HG02852 (cell line): ENCODE data around the gene MYBBP1A.

Experiments used
- ATAC-seq: cut with Tn5 transposase; IDR thresholded peaks from one replicate; pipeline ENCODE4 v1.9.1; 2021; ENCODE audit warnings: mild to moderate bottlenecking, moderate library complexity; ENCODE audit not compliant: unreplicated experiment

Gene MYBBP1A

DNA sequence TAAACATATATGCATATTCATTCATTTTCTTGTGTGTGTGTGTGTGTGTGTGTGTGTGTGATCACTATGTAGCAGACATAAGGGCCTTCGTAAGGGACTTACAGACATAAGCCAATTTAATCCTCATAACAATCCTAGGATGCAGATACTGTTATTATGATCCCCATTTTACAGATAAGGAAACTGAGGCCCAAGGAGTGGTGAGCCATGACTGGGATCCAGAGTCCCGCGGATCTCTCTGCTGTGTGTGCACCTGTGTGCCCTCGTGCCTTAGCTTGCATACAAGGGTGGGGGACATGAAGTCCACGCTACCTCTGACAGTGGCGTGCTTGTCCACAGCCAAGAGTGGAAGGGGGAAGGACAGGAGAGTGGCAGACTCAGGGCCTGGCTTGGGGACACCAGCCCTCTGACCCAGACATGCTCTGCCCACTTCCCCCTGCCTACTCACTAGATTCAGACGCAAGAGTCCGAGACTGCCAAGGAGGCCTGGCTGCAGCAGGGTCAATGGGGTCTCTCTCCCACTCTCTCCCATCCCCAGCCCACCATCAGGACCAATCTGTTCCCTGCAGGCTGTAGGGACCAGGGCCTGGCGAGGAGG, 19.4 kb upstream of the MYBBP1A start:
- no peak for ATAC-seq

DNA sequence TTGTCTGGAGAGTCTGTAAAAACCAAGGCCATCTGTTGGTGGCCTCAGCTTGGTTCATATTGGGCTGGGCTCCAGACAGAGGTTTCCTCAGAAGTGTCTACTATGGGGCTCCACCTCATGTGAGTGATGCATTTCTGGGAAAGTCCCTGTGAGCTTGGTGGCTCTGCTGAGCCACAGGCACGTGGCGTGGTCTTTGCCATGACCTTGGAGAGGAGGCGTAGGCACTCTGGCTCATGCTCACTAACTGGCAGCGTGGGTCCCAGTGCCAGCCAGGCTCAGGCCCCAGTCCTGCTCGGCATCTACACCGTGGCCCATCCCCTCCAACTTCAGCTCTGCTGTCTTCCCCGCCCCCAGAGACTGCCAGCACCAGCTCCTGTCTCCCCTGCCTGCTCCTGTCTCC, 18.5 kb upstream of the MYBBP1A start:
- ATAC-seq: no peak

DNA sequence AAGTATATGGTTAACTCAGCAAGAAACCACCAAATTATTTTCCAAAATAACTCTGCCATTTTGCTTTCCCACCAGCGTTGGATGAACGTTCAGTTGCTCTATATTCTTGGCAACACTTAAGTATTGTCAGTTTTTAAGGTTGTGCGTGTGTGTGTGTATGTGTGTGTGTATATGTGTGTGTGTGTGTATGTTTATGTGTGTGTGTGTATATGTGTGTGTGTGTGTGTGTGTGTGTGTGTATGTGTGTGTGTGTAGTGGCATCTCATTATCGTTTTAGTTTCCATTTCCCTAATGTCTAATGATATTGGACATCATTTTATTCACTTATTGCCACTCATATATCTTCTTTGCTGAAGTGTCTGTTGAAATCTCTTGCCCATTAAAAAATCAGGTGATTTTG, 17.9 kb upstream of the MYBBP1A start:
- no peak for ATAC-seq

DNA sequence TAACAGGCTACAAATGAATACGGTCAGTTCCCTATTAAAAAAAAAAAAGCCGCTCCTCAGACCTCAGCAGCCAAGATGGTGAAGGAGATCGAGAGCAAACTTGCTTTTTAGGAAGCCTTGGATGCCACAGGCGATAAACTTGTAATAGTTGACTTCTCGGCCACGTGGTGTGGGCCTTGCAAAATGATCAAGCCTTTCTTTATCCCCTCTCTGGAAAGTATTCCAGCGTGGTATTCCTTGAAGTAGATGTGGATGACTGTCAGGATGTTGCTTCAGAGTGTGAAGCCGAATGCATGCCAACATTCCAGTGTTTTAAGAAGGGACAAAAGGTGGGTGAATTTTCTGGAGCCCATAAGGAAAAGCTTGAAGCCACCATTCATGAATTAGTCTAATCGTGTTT, 16.9 kb upstream of the MYBBP1A start:
- no peak for ATAC-seq

DNA sequence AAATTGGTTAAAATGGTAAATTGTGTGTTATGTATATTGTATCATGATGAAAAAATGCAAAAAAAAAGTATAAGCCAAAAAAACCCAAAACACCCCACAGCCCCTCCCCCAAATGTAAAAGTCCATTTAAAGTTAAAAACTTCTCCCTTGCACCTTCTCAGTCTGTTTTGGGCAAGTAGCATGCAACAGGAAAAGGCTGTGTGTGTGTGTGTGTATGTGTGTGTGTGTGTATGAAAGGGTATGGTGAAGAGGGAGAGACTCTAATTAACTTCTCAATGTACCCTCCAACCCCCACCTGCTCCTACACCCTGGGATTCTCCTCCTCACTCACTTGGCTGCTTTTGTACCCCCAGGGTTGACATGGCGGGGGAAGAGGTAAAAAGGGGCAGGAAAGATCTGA, 14.4 kb upstream of the MYBBP1A start:
- no peak for ATAC-seq

DNA sequence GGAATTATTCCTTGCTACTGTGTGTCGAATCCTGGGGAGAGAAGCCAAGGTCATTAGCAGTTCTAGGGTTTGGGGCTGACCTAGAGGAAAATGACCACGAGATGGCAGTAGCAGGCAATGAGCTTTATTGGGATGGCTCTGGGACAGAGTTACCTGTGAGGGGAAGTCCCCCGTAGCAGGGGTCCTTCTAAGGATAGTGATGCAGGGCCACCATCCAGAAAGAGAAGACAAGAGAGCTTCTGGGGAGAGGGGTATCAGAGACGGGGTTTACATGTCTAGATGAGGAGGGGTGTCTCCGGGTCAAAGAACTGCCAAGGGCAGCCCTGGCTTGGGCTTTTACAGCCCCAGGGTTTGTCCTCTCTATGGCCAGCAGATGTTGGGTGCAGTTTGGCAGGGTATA, 11.6 kb upstream of the MYBBP1A start:
- no peak for ATAC-seq

DNA sequence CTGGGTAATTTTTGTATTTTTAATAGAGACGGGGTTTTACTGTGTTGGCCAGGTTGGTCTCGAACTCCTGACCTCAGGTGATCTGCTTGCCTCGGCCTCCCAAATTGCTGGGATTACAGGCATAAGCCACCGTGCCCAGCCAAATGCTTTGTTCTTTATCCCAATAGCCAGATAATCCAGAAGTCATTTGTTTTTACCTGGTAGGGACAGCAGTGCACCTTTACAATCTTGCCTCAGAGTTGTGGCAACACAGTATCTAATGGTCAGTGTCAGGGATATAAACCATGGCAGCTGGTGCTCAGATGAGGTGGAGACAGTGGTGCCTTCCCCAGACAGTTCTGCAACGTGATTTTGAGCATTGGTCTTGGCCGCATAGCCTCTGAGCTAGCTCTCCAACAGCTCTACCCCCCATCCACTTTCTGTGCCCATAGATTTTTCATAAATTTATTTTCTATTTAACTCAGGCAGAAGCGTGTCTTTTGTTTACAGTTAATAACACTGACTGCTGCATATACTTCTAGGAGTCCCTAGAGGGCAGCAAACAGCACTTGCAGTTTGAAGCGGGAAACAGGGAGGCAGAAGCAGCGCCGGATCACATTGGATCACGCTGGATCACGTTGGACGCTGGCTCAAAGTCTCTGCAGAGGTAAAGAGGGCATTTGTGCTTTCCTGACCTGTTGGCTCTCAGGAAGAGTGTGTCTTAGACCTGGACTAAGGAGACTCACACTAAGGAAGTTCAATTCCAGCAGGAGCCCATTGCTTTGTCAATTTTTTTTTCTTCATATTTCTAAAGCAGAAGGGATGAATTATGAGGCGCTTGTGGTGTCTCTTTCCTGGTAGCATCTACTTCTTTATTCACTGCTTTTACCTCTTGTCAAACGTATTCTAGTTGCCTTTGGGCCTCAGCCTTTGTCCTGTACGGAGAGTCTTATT, 10.3 kb upstream of the MYBBP1A start:
- no peak for ATAC-seq

DNA sequence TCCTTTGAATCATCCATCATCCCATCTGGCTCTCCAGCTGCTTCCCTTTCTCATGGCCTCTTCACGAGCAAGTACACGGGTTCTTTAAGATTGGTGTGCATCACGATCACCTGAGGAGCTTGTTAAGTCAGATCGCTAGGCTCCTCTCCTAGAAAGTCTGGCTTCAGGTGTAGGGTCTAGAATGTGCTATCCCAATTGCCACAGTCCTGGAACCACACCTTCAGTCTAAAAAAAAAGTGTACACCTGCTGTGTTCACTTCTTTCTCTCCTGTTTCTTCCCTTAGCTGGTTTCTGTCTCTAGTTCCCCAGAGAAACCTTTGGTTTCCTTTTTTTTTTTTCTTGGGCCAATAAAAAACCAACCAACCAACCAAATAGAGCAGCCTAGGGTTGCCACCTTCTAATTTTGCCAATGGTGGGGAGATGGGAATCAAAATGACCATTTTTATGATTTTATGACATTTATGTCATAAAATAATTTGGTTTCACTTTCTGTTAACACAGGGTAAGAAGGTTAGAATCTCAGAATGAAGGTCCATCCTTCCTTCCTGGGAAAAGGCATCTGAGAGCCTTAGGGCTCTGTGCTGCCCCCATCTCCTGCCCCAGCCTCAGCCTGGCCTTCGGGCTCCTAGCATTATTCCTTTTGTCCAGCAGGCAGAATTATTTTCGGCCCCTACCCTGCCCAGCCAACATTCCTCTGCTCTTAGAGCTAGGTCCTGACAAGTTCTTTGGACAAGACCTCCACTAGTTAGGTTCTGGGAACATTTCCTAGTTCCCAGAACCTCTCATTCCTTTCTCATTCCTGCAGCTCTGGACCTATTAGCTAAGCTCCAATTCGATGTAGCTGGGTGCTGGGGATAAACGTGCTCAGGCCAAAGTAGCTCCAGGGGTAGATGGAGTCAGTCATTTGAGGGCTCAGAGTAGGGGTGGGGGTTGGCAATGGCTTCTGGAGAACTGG, 7.1 kb upstream of the MYBBP1A start:
- no peak for ATAC-seq

DNA sequence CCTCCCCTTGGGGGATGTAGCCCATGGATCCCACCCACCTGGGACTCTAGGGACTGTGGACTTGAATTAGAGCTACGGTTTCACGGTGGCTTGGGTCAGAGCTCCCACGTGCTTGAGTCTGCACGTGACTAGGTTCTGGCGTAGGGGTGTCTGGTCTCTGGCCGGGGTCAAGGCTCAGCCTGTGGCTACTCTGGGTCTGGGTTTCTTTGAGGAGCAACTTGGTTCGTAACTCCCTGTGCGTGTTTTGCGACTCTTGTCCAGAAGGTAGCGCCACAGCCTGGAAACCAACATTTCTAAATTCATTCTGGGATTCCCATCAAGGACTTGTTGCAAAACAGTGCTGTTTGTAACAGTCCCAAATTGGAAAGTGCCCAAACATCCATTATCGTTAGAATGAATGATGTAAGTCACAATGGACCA, 5.7 kb upstream of the MYBBP1A start:
- ATAC-seq: no peak

DNA sequence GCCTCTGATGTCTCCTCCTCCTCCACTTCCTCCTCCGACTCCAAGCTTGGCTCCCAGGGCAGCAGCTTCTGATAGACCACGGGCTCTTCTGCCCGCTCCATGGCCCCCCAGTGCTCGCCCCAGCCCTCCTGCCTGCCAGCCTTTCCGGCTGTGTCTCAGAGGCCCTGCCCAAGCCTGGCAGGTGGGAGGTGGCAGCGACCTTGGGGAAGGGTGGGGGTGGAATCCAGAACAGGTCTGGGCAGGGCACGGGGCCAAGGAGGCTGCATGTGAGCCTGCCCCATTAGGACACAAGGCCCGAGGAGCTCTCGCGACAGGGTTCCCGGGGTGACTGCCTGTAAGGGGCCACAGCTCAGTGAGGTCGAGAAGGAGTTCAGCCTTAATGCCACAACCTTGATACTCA, 5.2 kb upstream of the MYBBP1A start, which contains the start of gene GGT6:
Gene GGT6 (minus strand): TSS at position 157 of the 400 bp plus-strand sequence. CDS start 56 bp downstream, at position 101.
- no peak for ATAC-seq

DNA sequence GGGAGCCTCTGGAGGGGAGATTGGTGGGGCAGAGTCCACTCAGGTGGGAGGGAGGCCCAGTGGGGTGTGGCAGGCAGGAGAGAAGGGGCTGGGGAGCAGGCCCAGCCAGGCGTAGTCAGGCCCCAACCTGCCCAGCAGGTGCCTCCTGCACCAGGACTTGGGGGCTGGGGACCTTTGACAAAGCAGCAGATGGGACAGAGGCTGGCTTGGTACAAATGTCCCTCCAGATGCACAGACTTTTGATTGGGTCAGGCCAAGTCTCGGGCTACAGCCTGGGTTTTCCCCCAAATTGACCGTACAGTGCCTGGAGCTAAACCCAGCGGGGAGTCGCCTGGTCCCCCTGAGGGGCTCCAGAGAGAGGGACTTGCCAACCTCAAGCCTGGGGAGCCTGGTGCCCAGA, 4.8 kb upstream of the MYBBP1A start:
- no peak for ATAC-seq

DNA sequence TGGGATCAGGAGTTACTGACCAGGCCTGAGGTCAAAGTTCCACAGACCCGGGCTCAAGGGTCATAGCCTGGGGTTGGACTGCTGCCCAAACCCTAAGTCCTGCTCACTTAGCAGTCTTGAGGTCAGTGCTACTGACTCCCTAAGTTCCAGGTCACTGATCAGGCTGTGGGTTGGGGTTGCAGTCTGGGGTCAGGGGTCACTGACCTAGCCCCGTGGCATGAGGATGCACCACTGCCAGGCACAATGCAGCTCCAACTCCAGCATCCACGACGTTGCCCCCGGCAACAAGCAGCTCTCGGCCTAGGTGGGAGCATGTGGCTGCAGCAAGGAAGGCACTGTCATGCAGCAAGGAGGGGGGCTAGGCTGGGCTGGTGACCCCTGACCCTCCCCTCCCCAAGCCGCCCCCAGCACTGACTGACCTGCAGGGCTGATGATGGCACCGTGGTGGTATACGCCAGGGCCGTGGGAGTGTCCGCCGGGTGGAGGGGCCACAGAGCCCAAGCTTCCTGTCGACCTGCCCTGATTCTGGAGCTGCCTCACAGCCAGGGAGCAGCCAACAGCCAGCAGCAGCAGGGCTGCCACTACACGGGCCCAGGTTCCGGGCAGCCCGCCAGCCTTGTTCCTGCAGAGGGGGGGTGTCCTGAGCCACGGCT, 4.1 kb upstream of the MYBBP1A start:
- ATAC-seq: no peak

DNA sequence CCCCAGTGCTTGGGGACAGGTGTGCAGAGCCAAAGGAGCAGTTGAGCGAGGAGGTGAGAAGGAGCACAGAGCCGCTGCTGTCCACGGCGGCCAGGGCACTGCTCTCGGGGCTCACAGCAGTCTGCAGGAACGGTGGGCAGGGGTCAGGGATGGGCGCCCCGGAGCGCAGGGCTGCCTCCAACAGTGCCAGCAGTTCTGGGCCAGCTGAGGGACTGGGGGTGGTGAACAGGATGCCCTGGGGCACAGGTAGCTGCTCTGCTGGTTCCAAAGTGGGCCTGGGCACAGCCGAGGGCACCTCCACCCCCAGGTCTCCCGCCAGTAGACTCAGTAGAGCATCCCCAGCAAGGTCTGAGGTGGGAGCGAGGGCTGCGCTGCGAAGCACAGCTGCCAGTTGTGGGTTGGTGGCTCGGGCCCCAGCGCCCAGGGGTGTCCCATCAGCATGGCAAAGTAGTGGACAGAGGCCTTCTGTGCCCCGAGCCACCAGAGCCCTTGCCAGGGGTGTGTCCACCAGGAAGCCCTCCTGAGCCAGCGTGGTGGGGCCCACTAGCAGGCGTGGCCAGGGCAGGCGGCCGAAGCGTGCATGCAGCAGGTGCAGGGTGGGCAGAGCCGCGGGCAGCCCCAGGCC, 3.3 kb upstream of the MYBBP1A start:
- no peak for ATAC-seq

DNA sequence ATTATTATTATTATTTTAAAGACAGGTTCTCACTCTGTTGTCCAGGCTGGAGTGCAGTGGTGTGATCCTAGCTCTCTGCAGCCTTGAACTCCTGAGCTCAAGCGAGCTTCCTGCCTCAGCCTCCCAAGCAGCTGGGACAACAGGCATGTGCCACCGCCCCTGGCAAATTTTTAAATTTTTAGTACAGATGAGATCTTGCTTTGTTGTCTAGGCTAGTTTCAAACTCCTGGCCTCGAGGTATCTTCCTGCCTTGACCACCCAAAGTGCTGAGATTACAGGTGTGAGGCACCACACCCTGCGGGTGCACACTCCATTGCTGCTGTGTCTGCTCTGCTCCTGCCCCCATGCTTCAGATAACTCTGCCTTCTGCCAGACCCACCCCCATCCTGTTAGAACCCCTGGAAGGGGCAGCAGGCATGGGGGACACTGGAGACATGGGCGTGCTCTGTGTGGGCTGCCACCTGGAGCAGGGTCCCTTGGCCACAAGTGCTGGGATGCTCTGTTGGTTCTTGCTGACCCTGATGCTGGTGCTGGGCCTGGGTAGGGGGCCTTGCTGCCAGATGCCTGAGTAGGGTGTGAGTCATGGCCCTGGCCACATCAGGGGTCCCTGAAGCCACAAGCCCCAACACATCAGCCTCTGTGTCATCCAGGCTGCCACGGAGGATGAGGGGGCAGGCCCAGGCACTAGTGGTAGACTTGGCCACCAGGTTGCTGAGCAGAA, 2.6 kb upstream of the MYBBP1A start:
- ATAC-seq: no peak

DNA sequence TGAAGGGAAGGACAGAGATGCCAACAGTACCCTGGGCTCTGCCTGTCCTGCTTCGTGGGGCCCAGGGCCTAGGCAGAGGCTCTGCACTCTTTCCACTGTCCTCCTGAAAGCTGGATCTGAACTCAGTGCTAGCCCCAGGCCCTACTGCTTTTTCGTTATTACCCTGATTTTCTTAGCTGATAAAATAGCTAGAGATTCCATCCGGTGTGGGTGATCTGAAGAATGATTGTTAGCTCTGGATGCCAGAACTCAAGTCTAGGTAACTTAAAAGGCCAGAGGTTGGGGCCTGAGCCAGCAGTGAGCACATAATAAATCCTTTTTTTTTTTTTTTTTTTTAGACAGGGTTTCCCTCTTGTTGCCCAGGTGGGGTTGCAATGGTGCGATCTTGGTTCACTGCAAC, 1.8 kb upstream of the MYBBP1A start:
- no peak for ATAC-seq

DNA sequence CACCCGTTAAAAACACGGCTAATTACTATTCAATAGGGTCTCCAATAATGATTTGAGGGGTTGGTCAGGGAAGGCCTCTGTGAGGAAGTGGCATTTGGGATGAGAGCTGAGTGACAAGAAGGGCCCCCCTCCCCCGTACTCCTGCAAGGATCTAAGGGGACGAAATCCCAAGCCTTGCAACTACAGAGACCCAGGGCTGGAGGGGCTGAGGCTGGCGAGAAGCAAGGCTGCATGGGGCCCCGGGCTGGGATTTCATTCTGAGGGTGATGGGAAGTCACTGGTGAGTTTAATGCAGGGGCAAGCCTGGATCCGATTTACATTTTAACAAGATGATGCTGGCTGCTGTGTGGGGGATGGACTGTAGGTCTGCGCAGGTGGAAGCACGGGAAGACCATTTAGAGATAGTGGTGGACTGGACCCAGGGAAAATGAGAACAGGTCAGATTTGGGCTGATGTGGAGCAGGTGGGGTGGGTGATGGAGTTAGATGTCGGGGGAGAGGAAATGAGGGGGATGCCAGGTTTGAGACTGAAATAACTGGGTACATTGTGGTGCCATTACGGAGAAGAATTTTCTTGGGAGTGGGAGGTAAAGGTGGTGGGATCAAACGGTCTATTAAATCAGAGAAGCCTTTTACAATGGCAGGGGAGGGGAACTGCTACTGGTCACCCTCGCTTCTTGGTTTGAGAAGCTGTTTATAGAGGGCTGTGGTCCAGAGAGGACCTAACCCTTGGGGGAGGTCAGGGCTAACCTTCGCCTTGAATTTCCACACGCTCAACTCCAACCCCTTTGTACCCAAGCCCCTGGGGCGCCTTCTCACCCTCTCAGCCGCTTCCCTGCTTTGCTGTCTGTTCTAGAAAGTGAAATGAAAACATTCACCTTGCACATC, 932 bp upstream of the MYBBP1A start:
- ATAC-seq: no peak

DNA sequence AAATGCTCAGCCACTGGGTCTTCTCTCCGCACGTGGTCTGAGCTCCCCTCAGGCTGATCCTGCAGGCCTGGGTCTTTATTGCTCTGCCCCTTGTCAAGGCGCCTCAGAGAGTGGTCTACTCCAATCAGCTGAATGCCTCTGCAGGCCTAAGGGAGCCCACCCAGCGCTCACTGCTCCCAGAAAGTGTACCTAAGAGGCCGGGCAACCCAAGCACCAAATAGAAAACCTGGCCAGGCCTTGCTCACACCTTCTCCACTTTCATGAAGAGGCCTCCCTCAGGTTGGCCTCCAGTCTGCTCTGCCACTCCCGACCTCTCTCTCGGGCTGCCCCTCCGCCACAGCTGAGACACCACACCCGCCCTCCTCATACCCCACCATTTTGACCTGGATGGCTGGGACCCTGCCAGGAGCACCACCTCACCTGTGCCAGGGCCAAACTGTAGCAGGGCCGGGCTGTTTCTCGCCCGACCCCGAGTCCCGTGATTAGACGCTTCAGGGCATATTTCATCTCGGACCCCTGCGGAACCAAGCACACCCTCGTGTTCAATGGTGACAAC, 665 bp downstream of the MYBBP1A start:
- no peak for ATAC-seq

DNA sequence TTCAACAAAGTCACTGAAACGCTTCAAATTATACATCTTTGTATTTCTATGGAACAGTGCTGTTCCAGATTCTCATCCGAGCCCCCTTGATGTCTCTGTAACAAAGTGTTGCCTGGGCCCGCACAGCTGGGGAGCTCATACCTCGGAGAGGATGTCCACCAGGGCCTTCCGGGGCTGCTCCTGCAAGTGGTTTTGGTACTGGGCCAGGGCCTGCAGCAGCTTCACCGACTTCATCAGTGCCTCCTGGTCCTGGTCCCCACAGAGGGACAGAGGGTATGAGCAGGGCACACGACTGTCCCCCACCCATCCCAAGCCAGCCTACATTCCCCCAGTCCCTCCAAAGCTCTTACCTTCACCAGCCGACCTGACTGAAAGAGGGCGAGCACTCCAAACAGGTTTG, 1.5 kb downstream of the MYBBP1A start:
- no peak for ATAC-seq
